Heart left ventricle (tissue), 13 donors: ENCODE data around the gene USP6NL.

ENCODE experiments used
- POLR2A ChIP-seq, 2 donors: fragments of 450-650 bp; IDR thresholded peaks; one replicate each; pipeline ENCODE4 v1.6.1; 2017; ENCODE audit warnings: antibody characterized with exemption in 2 of 2, mild to moderate bottlenecking in 2 of 2, moderate library complexity in 2 of 2
- TF ChIP-seq, protein P1 (sequence below), 12 donors: fragments of 200-600 bp; sonication (generic) in 4 of 12; IDR thresholded peaks; one replicate each; pipeline versions ENCODE4 v1.5.0 to v1.8.0; 2018 to 2022; ENCODE audit warnings: antibody characterized with exemption in 12 of 12, mild to moderate bottlenecking in 5 of 12
- donor health status: ischemic (EF 13 %, LVEDD 7.1; RV severe dilation, severe dysfunction).
- donor health status: DM: no; HTN: yes; CAD: no.
- donor health status: DM: no; HTN: no; CAD: no.
- donor health status: ischemic (EF 25% LVEDD 6.9; RV normal size, moderate dysfunction).
- donor health status: ischemic (EF 25% LVEDD 5.7; RV mildly dilated, moderate dysfunction).
- donor health status: ischemic (EF 35%, LVEDD 5.7; RV mildly dilated, moderate dysfunction).
- donor health status: nonischemic (EF 11% LVEDD 7.7; RV severe dilation, severe dysfunction).
- donor health status: DM: yes; HTN: yes; CAD: no.
- donor health status: PGD.
- donor health status: ischemic (EF 29% LVEDD 5.4; RV normal size, mild dysfunction).
- donor health status: nonischemic (EF 23%, LVEDD 6.1; RV moderate dilation, normal function).

DNA sequence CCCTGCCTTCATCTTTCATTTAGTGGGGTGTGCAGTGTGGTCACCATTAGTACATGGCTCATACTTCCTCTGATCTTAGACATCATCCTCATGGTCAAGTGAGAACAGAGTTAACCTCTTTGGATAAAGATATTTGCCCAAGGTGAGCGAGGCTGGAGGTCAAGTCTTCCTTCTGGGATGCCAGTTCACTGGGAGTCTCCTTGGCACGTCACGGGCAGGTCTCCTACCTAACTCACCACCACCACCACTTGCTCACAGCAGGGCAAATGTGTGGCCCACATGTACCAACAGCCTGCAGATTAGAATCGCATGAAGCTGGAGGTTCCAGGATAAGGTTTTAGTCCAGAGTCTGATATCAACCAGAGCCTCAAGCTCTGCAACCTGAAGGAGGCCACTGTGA is 164.6 kb downstream of the USP6NL start:
- TF ChIP-seq, protein P1, sequence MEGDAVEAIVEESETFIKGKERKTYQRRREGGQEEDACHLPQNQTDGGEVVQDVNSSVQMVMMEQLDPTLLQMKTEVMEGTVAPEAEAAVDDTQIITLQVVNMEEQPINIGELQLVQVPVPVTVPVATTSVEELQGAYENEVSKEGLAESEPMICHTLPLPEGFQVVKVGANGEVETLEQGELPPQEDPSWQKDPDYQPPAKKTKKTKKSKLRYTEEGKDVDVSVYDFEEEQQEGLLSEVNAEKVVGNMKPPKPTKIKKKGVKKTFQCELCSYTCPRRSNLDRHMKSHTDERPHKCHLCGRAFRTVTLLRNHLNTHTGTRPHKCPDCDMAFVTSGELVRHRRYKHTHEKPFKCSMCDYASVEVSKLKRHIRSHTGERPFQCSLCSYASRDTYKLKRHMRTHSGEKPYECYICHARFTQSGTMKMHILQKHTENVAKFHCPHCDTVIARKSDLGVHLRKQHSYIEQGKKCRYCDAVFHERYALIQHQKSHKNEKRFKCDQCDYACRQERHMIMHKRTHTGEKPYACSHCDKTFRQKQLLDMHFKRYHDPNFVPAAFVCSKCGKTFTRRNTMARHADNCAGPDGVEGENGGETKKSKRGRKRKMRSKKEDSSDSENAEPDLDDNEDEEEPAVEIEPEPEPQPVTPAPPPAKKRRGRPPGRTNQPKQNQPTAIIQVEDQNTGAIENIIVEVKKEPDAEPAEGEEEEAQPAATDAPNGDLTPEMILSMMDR (IDR thresholded peaks at IDR 0.05): no peak
- TF ChIP-seq POLR2A (IDR thresholded peaks at IDR 0.05): no peak
